Ishikawa (cell line): ENCODE results near the gene ZBTB20.

ENCODE experiments used
- CREB1 ChIP-seq: IDR thresholded peaks from 2 replicates; pipeline ENCODE4 v1.6.1; 2012; ENCODE audit warnings: low read depth
- EP300 ChIP-seq: IDR thresholded peaks from 2 replicates; pipeline ENCODE4 v1.6.1; 2012; ENCODE audit warnings: borderline replicate concordance
- FOXM1 ChIP-seq: IDR thresholded peaks from 2 replicates; pipeline ENCODE4 v1.6.1; 2012; ENCODE audit warnings: low read depth, borderline replicate concordance
- TCF12 ChIP-seq: IDR thresholded peaks from 2 replicates; pipeline ENCODE4 v1.6.1; 2012; ENCODE audit warnings: low read depth
- YY1 ChIP-seq: IDR thresholded peaks from 2 replicates; pipeline ENCODE4 v1.6.1; 2012; ENCODE audit warnings: low read depth
- TF ChIP-seq, protein P1 (sequence below): IDR thresholded peaks from 2 replicates; pipeline ENCODE4 v1.6.1; 2012; ENCODE audit warnings: low read depth, mild to moderate bottlenecking
- TF ChIP-seq, protein P2 (sequence below): IDR thresholded peaks from 2 replicates; pipeline ENCODE4 v1.6.1; 2012

DNA sequence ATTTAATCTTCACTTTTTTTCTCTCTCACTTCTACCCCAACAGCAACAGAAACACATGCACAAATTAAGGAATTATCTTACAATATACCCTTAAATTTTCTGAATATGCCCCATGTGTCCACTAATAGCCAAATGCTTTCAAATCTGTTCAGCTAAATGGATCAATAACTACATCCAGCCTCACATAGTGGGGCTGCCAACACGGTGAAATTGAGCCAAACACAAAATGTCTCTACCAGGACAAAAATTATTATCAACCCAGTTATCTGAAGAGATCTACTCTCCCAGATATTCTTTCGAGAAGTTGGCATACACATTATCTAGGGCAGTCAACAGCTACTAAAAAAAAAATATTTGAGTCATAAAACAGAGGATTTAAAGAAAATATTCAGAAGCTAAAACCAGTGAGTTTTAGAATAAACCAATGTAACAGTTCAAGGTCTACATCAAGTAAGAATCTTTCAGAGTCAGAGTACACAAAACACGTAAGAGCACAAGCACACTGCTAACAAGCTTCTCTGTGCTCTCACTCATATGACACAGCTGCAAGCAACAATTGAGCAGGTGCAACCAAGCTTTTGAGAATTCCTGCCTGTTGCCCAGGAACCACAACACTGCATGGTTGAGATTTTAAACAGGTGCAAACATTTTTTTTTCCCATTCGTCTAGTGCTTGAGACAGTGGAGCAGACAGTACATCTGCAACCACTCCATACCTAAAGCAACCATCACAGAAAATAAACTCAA is 247.7 kb downstream of the ZBTB20 start:
- TF ChIP-seq EP300 (no peak), YY1 (no peak), CREB1 (no peak), FOXM1 (no peak), TCF12 (no peak)
- TF ChIP-seq, protein P1, sequence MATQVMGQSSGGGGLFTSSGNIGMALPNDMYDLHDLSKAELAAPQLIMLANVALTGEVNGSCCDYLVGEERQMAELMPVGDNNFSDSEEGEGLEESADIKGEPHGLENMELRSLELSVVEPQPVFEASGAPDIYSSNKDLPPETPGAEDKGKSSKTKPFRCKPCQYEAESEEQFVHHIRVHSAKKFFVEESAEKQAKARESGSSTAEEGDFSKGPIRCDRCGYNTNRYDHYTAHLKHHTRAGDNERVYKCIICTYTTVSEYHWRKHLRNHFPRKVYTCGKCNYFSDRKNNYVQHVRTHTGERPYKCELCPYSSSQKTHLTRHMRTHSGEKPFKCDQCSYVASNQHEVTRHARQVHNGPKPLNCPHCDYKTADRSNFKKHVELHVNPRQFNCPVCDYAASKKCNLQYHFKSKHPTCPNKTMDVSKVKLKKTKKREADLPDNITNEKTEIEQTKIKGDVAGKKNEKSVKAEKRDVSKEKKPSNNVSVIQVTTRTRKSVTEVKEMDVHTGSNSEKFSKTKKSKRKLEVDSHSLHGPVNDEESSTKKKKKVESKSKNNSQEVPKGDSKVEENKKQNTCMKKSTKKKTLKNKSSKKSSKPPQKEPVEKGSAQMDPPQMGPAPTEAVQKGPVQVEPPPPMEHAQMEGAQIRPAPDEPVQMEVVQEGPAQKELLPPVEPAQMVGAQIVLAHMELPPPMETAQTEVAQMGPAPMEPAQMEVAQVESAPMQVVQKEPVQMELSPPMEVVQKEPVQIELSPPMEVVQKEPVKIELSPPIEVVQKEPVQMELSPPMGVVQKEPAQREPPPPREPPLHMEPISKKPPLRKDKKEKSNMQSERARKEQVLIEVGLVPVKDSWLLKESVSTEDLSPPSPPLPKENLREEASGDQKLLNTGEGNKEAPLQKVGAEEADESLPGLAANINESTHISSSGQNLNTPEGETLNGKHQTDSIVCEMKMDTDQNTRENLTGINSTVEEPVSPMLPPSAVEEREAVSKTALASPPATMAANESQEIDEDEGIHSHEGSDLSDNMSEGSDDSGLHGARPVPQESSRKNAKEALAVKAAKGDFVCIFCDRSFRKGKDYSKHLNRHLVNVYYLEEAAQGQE: no peak
- TF ChIP-seq, protein P2, sequence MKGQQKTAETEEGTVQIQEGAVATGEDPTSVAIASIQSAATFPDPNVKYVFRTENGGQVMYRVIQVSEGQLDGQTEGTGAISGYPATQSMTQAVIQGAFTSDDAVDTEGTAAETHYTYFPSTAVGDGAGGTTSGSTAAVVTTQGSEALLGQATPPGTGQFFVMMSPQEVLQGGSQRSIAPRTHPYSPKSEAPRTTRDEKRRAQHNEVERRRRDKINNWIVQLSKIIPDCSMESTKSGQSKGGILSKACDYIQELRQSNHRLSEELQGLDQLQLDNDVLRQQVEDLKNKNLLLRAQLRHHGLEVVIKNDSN: no peak; the same call in 1 of the 2 replicates
